NCI-H2107 treated with DMSO at 0.1 percent for 48 hours (cell line): ENCODE measurements around the gene PPP2R2C.

Experiments used
- DNase-seq: peaks from one replicate; lab custom pipeline; 2025; ENCODE audit not compliant: unreplicated experiment; lab: John Stamatoyannopoulos, UW

Gene PPP2R2C

GRCh38 chr4:6494431-6495295 is 22.2 kb upstream of the PPP2R2C start:
- no peak for DNase-seq

DNA sequence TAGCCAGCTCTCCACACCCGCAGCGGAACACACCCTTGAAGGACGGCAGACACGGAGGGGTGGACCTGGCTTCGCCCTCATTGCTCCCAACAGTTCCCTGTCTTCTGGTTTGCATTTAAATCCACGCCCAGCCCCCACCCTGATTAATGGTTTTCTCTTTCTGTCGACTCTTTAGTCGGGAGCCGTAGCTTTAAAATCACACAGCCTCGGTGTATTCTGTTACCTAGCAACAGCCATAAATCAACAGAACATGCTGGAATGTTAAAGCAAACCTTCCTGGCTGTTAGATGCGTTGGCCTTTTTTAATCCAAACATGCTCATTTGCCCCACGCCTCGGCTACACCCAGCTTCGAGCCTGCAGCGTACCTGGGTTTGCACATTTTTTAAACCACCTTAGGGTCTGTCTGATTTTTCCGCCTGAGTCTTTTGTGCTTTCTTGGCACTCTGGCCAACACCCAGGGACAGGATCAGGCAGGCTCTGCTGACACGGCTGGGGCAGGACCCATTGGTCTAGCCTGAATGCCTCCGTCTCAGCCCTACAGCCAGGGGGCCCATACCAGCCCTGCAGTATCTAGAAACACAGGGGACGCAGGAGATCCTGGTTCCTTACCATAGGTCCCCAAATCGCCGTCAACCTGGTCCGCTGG is 21.4 kb upstream of the PPP2R2C start:
- no peak for DNase-seq

DNA sequence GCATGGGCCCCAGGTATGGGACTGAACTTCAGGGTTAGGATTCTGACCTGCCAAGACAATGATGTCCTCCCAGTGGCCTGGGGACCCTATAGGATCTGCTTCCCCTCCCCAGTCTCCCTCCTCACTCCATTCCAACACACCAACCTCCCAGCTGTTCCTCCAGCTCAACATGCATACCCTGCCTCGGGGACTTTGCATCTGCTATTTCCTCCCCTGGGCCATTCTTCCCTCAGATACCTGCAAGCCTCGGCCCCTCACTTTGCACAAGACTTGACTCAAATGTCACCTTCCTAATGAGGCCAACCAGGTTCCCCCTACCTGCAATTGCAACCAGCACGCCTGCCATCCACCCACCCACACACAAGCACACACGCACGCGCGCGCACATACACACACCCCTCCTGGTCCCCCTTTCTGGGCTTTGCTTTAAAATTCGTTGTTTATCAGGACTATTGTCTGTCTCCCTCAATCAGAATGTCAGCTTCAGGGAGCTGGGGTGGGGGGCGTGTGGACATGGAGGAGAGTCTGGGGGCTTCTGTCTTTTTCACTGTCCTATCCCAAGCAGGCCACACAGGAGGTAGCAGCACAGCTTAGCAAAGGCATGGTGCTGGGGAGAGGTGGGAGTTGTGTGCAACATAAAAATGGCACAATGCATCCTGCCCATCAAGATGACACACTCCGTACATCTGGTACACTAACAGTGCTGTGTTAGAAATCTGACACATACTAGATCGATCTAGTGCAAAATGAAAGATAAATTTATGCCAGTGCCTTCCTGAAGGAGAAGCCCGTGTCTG is 20.6 kb upstream of the PPP2R2C start:
- no peak for DNase-seq

GRCh38 chr4:6492027-6492590 is 19.7 kb upstream of the PPP2R2C start:
- DNase-seq = no peak

GRCh38 chr4:6491235-6491634 is 18.8 kb upstream of the PPP2R2C start:
- DNase-seq = no peak

- no peak for DNase-seq
Observed at GRCh38 chr4:6489927-6490326, 17.5 kb upstream of the PPP2R2C start.

GRCh38 chr4:6487466-6487865 is 15.1 kb upstream of the PPP2R2C start:
- no peak for DNase-seq

GRCh38 chr4:6480534-6481088 is 8.2 kb upstream of the PPP2R2C start:
- DNase-seq = no peak

GRCh38 chr4:6478546-6479220 is 6.3 kb upstream of the PPP2R2C start:
- no peak for DNase-seq

DNA sequence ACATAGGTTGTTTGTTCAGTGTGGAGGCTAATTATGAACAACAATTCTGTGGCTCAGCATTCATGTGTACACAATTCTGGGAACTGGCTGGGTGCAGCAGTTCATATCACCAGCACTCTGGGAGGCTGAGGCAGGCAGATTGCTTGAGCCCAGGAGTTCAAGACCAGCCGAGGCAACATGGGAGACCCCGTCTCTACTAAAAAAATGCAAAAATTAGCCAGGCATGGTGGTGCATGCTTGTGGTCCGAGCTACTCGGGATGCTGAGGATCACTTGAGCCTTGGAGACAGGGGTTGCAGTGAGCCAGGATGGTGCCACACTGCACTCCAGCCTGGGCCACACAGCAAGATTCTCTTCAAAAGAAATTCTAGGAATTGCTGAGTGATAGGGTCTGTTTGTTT is 4.5 kb upstream of the PPP2R2C start:
- no peak for DNase-seq

DNA sequence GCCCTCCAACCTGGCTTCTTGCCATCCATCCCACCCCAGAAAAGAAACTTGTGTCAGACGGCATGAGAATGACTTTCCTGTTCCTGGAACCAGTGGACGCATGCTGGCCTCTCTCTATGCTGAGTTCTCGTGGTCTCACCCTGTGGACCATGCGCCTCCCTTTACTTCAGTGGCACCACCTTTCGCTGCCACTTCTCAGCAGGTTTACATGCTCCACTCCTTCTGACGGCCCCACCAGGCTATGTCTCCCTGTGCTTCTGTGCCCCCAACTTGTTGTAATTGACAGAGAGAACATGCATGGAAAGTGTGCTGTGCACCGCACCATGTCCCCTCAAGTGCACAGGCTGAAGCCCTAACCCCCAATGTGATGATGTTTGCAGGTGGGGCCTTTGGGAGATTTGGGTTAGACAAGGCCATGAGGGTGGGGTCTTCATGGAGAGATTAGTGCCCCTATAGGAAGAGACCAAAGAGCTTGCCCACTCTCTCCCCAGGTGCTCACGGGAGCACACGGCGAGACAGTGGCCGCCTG is 3.1 kb upstream of the PPP2R2C start:
- DNase-seq = no peak

- DNase-seq = no peak
Observed at GRCh38 chr4:6474705-6475457, 2.5 kb upstream of the PPP2R2C start.

DNA sequence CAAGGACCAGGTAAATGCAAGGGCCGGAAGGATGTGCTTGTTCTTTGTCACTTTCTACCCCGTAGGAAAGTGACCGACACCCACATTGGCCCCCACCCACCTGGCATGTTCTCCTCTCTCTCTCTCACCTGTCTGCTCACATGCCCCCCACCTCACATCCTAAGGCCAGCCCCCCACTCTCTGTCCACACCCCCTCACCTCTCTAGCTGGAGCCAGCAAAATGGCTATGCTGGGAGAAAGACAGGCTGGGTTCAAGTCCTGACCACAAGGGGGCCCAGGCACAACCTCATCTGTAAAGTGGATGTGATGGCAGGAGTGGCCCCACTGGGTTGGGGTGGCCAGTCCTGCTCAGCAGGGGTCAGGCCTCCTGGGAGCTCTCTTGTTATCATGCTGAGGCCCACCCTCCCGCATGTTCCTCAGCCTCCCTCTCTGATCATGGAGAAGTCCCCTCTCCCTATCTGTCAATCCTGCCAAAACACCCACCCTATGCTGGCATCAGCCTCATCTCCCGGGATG is 1.7 kb upstream of the PPP2R2C start:
- DNase-seq = no peak

GRCh38 chr4:6473264-6474052 is 1.0 kb upstream of the PPP2R2C start:
- DNase-seq = no peak

DNA sequence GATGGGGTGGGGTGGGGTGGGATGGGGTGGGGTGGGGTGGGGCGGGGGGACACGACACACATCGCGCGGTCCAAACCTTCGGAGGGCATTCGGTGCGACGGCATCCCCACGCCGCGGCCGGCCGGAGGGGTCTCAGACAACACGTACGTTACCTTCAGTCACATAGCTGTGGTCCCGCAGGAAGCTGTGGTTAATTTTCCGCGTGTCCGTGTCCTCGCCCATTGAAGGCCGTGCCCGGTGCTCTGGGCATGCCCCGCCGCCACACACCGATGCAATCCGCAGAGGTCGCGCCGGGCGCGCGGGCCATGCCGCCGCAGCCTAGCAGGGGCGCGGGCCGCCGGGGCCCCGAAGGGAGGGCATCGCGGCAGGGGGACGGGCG is 417 bp downstream of the PPP2R2C start:
- DNase-seq = no peak

DNA sequence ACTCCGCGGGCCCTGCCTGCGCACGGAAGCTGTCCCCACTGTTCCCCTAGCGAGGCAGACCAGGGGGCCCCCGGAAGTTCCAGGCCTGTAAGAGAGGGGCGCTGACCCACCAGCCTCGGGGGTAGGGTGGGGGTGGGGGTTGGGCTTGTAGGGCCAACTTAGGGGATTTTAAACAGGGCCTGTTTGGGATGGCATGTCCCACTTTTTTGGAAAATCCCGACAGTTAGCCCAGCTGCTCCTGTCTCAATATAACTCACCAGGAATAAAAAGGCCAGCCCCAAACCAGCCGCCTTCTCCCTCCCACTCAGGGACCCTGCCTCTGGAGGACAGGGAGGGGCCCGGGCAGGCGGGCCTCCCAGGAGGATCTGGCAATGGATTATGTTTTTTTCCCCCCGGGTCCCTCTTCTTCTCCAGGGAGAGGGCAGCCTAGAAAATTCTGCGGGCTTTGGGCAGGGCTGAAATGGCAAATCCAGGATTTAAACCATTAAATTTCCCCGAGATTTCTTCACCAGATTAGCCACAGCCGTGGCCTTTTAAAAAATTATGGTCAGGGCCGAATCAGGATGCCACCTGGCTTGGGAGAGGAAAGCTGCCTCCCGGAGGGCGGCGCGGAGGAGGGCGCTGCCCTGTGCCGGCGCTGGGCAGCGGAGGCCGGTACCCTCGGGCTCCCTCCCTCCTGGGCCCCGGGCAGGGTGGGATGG is 957 bp downstream of the PPP2R2C start:
- no peak for DNase-seq

DNA sequence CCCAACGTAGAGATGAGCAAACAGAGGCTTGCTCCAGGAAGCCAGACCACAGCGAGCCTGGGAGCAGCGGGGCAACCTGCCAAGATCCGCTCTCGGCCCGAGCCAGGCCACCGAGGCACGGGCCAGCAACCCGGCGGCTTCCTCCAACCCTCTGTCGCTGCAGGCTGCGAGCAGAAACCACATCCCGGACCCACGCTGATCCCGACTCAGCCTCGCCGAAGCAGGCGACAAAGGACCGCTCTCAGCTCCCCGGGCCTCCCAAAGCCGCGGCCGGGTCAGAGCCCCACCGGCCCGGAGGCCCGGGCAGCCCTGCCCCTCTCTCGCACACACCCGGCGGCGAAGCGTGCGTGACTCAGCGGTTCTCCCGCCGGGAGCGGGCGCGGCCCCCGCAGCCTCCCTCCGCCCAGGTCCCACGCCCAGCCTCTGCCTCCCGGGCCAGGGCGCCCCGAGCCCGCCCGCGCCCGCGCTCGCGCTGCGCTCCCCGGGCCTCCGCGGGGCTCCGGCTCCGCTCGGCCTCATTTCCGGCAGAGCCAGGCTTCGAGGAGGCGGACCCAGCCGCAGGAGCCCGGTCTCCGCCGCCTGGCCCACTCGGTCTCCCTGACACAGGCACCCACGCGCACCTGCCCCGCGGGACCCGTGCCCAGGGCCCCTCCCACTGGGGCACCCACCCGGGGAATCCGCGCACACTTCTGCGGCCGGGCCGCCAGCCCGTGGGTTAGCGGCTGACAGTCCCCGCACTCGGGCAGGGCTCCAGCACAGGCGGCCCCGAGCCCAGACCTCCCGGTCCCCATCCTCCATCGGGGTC is 1.7 kb downstream of the PPP2R2C start:
- DNase-seq = no peak
